Neural cell (in vitro differentiated cells): Measurements from ENCODE around the gene SNRPD2. TPM values are rescaled to one million over a fixed set of nuclear protein-coding genes. Genes with fewer than 3 reads are reported as not detected.

ENCODE experiments used
- H2AFZ ChIP-seq: fragments of 200-600, 300-800 bp; sonication (generic), shearing (Covaris generic); 2 replicates; pipeline ENCODE4 v1.6.0; 2014; ENCODE audit warnings: low read depth, mild to moderate bottlenecking, antibody characterized with exemption, low read length, moderate library complexity
- H3F3A ChIP-seq: fragments of 200-600 bp; shearing (Covaris generic); 2 replicates; pipeline ENCODE4 v1.6.1; 2016; ENCODE audit warnings: mild to moderate bottlenecking, moderate library complexity, mixed read lengths, antibody characterized with exemption, low read length; ENCODE audit not compliant: insufficient read depth, poor library complexity, severe bottlenecking
- H3K27ac ChIP-seq: fragments of 200-600, 300-800 bp; sonication (generic), shearing (Covaris generic); 2 replicates; pipeline ENCODE4 v1.5.1; 2014; ENCODE audit warnings: mild to moderate bottlenecking, low read length, moderate library complexity
- H3K27me3 ChIP-seq: fragments of 300-800, 200-600 bp; sonication (generic), shearing (Covaris generic); 2 replicates; pipeline ENCODE4 v1.6.0; 2014; ENCODE audit warnings: mild to moderate bottlenecking, low read depth, low read length, moderate library complexity; ENCODE audit not compliant: insufficient read depth
- H3K36me3 ChIP-seq: fragments of 300-800, 200-600 bp; sonication (generic), shearing (Covaris generic); 2 replicates; pipeline ENCODE4 v1.5.1; 2014; ENCODE audit warnings: mild to moderate bottlenecking, antibody characterized with exemption, low read length, moderate library complexity; ENCODE audit not compliant: insufficient read depth
- H3K4me2 ChIP-seq: fragments of 300-800, 200-600 bp; sonication (generic), shearing (Covaris generic); 2 replicates; pipeline ENCODE4 v1.6.0; 2014; ENCODE audit warnings: mild to moderate bottlenecking, low read length
- H3K4me3 ChIP-seq: fragments of 300-800, 200-600 bp; sonication (generic), shearing (Covaris generic); 2 replicates; pipeline ENCODE4 v1.5.1; 2014; ENCODE audit warnings: mild to moderate bottlenecking, low read length, moderate library complexity
- H3K79me2 ChIP-seq: fragments of 200-600 bp; shearing (Covaris generic); replicated peaks from 2 replicates; pipeline ENCODE4 v1.6.0; 2014; ENCODE audit warnings: mild to moderate bottlenecking, low read length, moderate library complexity; ENCODE audit not compliant: insufficient read depth
- H3K9ac ChIP-seq: fragments of 300-800, 200-600 bp; sonication (generic), shearing (Covaris generic); 2 replicates; pipeline ENCODE4 v1.6.1; 2016; ENCODE audit warnings: mild to moderate bottlenecking, low read length, mixed read lengths
- H3K9me2 ChIP-seq: fragments of 200-600 bp; shearing (Covaris generic); 2 replicates; pipeline ENCODE4 v1.6.1; 2016; ENCODE audit warnings: mild to moderate bottlenecking, low read length, mixed read lengths; ENCODE audit not compliant: insufficient read depth
- H3K9me3 ChIP-seq: fragments of 200-600, 300-800 bp; sonication (generic), shearing (Covaris generic); 2 replicates; pipeline ENCODE4 v1.6.1; 2016; ENCODE audit warnings: mild to moderate bottlenecking, mixed run types, low read length, moderate library complexity, mixed read lengths
- H4K20me1 ChIP-seq: fragments of 200-600 bp; shearing (Covaris generic); 2 replicates; pipeline ENCODE4 v1.6.1; 2016; ENCODE audit warnings: mild to moderate bottlenecking, mixed run types; ENCODE audit not compliant: insufficient read depth
- EP300 ChIP-seq: fragments of 450-650 bp; conservative IDR thresholded peaks from 2 replicates; pipeline ENCODE4 v1.6.1; 2014; ENCODE audit warnings: antibody characterized with exemption, mild to moderate bottlenecking, moderate library complexity; ENCODE audit not compliant: poor library complexity, severe bottlenecking
- EZH2 ChIP-seq: fragments of 200-600, 300-800 bp; shearing (Covaris generic), sonication (generic); IDR thresholded peaks from 2 replicates; pipeline ENCODE4 v1.6.1; 2014; ENCODE audit warnings: antibody characterized with exemption, low read length, borderline replicate concordance, mild to moderate bottlenecking; ENCODE audit not compliant: insufficient read depth, poor library complexity, severe bottlenecking
- MXI1 ChIP-seq: fragments of 450-650 bp; conservative IDR thresholded peaks from 2 replicates; pipeline ENCODE4 v1.6.1; 2014; ENCODE audit warnings: antibody characterized with exemption, mild to moderate bottlenecking; ENCODE audit not compliant: poor library complexity, severe bottlenecking
- POLR2AphosphoS5 ChIP-seq: IDR thresholded peaks from 2 replicates; pipeline ENCODE4 v1.6.1; 2012
- RAD21 ChIP-seq: fragments of 450-650 bp; conservative IDR thresholded peaks from 2 replicates; pipeline ENCODE4 v1.6.1; 2014; ENCODE audit warnings: antibody characterized with exemption, mild to moderate bottlenecking, moderate library complexity
- SMC3 ChIP-seq: fragments of 450-650 bp; conservative IDR thresholded peaks from 2 replicates; pipeline ENCODE4 v1.6.1; 2014; ENCODE audit warnings: antibody characterized with exemption, mild to moderate bottlenecking, moderate library complexity; ENCODE audit not compliant: poor library complexity
- TAF1 ChIP-seq: IDR thresholded peaks from 2 replicates; pipeline ENCODE4 v1.6.1; 2012; ENCODE audit warnings: low read depth
- polyA plus RNA-seq: library from polyadenylated mRNA; depleted of rRNA; stranded (reverse); fragments of >200 nt; gene quantifications from 2 replicates; pipeline ENCODE4 v1.2.3, GENCODE V29; 2014
- TF ChIP-seq, protein P1 (sequence below): IDR thresholded peaks from 2 replicates; pipeline ENCODE4 v1.6.1; 2012; ENCODE audit warnings: borderline replicate concordance
- TF ChIP-seq, protein P2 (sequence below): fragments of 450-650 bp; IDR thresholded peaks from 2 replicates; pipeline ENCODE4 v1.5.1; 2014; ENCODE audit warnings: antibody characterized with exemption, mild to moderate bottlenecking, moderate library complexity; ENCODE audit not compliant: poor library complexity, severe bottlenecking

The SNRPD2 gene
- polyA plus RNA-seq, 1 donor from 2014 or later, result 372 TPM

DNA sequence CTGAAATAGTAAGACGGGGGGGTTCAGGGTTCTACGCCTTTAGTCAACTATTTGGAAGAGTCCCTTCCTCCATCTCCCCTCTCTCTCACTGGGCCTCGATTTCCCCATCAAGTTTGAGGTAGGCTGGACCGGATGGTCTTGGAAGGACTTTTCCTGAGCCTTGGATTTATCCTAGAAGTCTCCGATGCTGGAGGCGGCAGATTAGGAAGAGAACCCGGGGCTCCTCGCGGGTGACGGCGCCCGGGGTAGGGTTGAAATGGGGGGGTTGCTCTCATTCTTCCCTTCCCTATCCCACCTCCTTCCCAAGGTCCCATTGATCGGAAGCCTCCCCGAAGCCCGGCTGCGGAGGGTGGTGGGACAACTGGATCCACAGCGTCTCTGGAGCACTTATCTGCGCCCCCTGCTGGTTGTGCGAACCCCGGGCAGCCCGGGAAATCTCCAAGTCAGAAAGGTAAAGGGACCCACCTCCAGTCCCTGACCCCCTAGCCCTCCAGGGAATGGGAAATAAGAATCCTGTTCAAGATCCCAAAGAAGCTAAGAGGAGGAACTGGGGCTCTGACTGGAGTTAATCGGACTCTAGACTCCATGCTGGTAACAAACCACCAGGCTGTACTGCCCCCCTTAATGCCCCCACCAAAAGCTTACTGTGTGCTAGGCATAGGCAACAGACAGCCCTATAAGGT lies 1.5 kb upstream of the SNRPD2 start:
- Histone ChIP-seq H3K79me2 (peaks cover 12% of the 10 kb centered on the region), H3F3A (no peaks in the 10 kb centered on the region), H2AFZ (peak overlapping the region; percentile 83), H3K36me3 (no peaks in the 10 kb centered on the region), H3K9ac (peak overlapping the region; percentile 88), H4K20me1 (no peaks in the 10 kb centered on the region), H3K4me3 (peak overlapping the region; percentile 92), H3K4me2 (peak overlapping the region; percentile 93), H3K9me2 (no peaks in the 10 kb centered on the region), H3K27me3 (no peaks in the 10 kb centered on the region), H3K27ac (peak overlapping the region; percentile 87), H3K9me3 (no peaks in the 10 kb centered on the region)
- TF ChIP-seq, protein P1, sequence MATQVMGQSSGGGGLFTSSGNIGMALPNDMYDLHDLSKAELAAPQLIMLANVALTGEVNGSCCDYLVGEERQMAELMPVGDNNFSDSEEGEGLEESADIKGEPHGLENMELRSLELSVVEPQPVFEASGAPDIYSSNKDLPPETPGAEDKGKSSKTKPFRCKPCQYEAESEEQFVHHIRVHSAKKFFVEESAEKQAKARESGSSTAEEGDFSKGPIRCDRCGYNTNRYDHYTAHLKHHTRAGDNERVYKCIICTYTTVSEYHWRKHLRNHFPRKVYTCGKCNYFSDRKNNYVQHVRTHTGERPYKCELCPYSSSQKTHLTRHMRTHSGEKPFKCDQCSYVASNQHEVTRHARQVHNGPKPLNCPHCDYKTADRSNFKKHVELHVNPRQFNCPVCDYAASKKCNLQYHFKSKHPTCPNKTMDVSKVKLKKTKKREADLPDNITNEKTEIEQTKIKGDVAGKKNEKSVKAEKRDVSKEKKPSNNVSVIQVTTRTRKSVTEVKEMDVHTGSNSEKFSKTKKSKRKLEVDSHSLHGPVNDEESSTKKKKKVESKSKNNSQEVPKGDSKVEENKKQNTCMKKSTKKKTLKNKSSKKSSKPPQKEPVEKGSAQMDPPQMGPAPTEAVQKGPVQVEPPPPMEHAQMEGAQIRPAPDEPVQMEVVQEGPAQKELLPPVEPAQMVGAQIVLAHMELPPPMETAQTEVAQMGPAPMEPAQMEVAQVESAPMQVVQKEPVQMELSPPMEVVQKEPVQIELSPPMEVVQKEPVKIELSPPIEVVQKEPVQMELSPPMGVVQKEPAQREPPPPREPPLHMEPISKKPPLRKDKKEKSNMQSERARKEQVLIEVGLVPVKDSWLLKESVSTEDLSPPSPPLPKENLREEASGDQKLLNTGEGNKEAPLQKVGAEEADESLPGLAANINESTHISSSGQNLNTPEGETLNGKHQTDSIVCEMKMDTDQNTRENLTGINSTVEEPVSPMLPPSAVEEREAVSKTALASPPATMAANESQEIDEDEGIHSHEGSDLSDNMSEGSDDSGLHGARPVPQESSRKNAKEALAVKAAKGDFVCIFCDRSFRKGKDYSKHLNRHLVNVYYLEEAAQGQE, result peak; percentile 36
- no peak for TF ChIP-seq MXI1
- TF ChIP-seq, protein P2, sequence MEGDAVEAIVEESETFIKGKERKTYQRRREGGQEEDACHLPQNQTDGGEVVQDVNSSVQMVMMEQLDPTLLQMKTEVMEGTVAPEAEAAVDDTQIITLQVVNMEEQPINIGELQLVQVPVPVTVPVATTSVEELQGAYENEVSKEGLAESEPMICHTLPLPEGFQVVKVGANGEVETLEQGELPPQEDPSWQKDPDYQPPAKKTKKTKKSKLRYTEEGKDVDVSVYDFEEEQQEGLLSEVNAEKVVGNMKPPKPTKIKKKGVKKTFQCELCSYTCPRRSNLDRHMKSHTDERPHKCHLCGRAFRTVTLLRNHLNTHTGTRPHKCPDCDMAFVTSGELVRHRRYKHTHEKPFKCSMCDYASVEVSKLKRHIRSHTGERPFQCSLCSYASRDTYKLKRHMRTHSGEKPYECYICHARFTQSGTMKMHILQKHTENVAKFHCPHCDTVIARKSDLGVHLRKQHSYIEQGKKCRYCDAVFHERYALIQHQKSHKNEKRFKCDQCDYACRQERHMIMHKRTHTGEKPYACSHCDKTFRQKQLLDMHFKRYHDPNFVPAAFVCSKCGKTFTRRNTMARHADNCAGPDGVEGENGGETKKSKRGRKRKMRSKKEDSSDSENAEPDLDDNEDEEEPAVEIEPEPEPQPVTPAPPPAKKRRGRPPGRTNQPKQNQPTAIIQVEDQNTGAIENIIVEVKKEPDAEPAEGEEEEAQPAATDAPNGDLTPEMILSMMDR, result peak; percentile 88
- no peak for TF ChIP-seq POLR2AphosphoS5
- no peak for TF ChIP-seq TAF1
- peak; percentile 62 for TF ChIP-seq RAD21
- peak; percentile 80 for TF ChIP-seq SMC3

DNA sequence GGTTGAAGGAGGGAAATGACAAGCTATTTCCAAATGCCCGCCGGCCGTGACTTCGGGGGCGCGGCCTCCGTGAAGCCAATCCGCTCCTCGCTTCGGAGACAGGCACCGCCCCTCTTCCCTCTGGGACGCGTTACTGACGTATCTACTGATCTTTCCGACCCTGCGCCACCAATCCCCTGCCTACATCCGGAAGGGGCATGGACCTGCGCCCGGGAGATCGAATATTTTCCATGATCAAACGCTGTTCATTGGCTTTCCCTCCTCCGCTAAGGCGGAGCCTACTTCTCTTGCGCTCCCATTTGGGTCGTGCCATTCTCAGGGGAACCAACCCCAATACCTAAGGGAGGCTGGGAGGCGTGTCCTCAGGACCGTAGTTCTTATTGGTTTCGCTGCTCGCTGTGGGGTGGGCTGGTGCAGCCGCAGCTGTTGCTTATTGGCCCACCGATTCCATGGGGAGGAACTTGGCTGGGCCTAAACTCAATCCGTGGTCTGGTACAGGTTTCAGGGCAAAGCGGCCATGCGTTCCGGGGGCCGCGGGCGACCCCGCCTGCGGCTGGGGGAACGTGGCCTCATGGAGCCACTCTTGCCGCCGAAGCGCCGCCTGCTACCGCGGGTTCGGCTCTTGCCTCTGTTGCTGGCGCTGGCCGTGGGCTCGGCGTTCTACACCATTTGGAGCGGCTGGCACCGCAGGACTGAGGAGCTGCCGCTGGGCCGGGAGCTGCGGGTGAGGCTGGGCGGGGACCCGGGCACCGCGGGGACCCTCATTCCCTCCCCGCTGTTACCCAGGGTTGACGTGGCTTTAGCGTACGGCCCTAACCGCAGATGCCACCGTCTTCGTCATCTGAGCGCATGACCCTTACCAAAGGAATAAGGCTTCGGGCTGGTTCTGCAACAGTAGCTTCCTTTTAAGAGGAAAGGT lies 693 bp upstream of the SNRPD2 start, which contains the start of gene QPCTL:
QPCTL (plus strand) TSS at position 480 of the 919 bp plus-strand sequence; CDS start at position 518, 38 bp downstream.
- peak; percentile 80 for TF ChIP-seq MXI1
- no peak for TF ChIP-seq EP300
- peak; percentile 79 for TF ChIP-seq POLR2AphosphoS5
- TF ChIP-seq, protein P2, result no peak
- TF ChIP-seq, protein P1, result peak; percentile 26
- TF ChIP-seq TAF1, result peak; percentile 72
- TF ChIP-seq EZH2, result no peak
- Histone ChIP-seq H3K4me2 (peak within 1 kb of the TSS; percentile 93), H3K4me3 (peak within 1 kb of the TSS; percentile 92), H3K9ac (peak within 1 kb of the TSS; percentile 88), H3K36me3 (no peaks in the 10 kb centered on the region), H3K9me2 (no peaks in the 10 kb centered on the region), H3F3A (no peaks in the 10 kb centered on the region), H3K27ac (peak within 1 kb of the TSS; percentile 87), H3K27me3 (no peaks in the 10 kb centered on the region), H2AFZ (peak within 1 kb of the TSS; percentile 83), H3K79me2 (peaks cover 12% of the 10 kb centered on the region), H3K9me3 (no peaks in the 10 kb centered on the region), H4K20me1 (no peaks in the 10 kb centered on the region)
